Activated naive CD4-positive, alpha-beta T cell treated with anti-CD3 and anti-CD28 coated beads, Interleukin-2, amount 10 ng/mL, durations not matched to agents 7 days and 5 days (primary cell): ENCODE results near the gene GAGE12D.
"Not testable (repeated sequence)": the region's sequence is repeated elsewhere in the genome, so short reads cannot be mapped to it uniquely, and the experiment has no call there.

ENCODE experiments used
- CTCF ChIA-PET: fragments of 350-600 bp; sonication (Branson Sonifier 250); formaldehyde crosslinking; loops from one replicate; lab custom pipeline; 2021; ENCODE audit warnings: antibody characterized with exemption; lab: Charles Lee
- DNase-seq: peaks from one replicate; pipeline ENCODE4 v3.0.0-alpha.2; 2020
- H3K27ac Mint-ChIP-seq: one replicate; pipeline ENCODE4 v1.8.0; 2021; ENCODE audit warnings: mild to moderate bottlenecking, moderate library complexity, mixed read lengths
- H3K27me3 Mint-ChIP-seq: one replicate; pipeline ENCODE4 v1.8.0; 2021; ENCODE audit warnings: mild to moderate bottlenecking, mixed read lengths
- H3K36me3 Mint-ChIP-seq: one replicate; pipeline ENCODE4 v1.8.0; 2021; ENCODE audit warnings: mixed read lengths
- H3K4me1 Mint-ChIP-seq: one replicate; pipeline ENCODE4 v1.8.0; 2021; ENCODE audit warnings: mixed read lengths
- H3K4me3 Mint-ChIP-seq: one replicate; pipeline ENCODE4 v1.8.0; 2021; ENCODE audit warnings: mild to moderate bottlenecking, moderate library complexity, mixed read lengths
- H3K9me3 Mint-ChIP-seq: one replicate; pipeline ENCODE4 v1.8.0; 2021; ENCODE audit warnings: mixed read lengths

GAGE12D gene

GRCh38 chrX:49541433-49541832 is at the start of gene GAGE12D:
Gene GAGE12D, plus strand, starts transcription at chrX:49541733. Its CDS starts 1,155 bp downstream, at chrX:49542888.
- H3K27me3 Mint-ChIP-seq, H3K4me1 Mint-ChIP-seq, DNase-seq, H3K27ac Mint-ChIP-seq, H3K4me3 Mint-ChIP-seq, H3K9me3 Mint-ChIP-seq, H3K36me3 Mint-ChIP-seq, CTCF ChIA-PET: not testable (repeated sequence)

- H3K9me3 Mint-ChIP-seq, CTCF ChIA-PET, H3K27me3 Mint-ChIP-seq, H3K4me1 Mint-ChIP-seq, H3K4me3 Mint-ChIP-seq, H3K36me3 Mint-ChIP-seq, H3K27ac Mint-ChIP-seq, DNase-seq: not testable (repeated sequence)
Measured at GRCh38 chrX:49531877-49532276, 9.7 kb upstream of the GAGE12D start, which contains the start of gene GAGE12C. Gene GAGE12C, plus strand, starts transcription at chrX:49532177. Its CDS starts 1,155 bp downstream, at chrX:49533332.

- H3K4me3 Mint-ChIP-seq, H3K36me3 Mint-ChIP-seq, CTCF ChIA-PET: not testable (repeated sequence)
Measured at GRCh38 chrX:49550989-49551388, 9.5 kb downstream of the GAGE12D start, which contains the start of gene GAGE12E. Gene GAGE12E, plus strand, starts transcription at chrX:49551289. Its CDS starts 1,155 bp downstream, at chrX:49552444.

GRCh38 chrX:49560542-49560941 is 19.0 kb downstream of the GAGE12D start, which contains the start of gene GAGE12F:
Gene GAGE12F, plus strand, starts transcription at chrX:49560842. Its CDS starts 1,155 bp downstream, at chrX:49561997.
- H3K36me3 Mint-ChIP-seq, H3K4me3 Mint-ChIP-seq, H3K27ac Mint-ChIP-seq, DNase-seq, H3K27me3 Mint-ChIP-seq, CTCF ChIA-PET, H3K4me1 Mint-ChIP-seq, H3K9me3 Mint-ChIP-seq: not testable (repeated sequence)

More at GRCh38 chrX:49550989-49551388, 9.5 kb downstream of the GAGE12D start, which contains the start of gene GAGE12E:
- H3K4me1 Mint-ChIP-seq, H3K27me3 Mint-ChIP-seq, DNase-seq, H3K27ac Mint-ChIP-seq, H3K9me3 Mint-ChIP-seq: not testable (repeated sequence)

- H3K9me3 Mint-ChIP-seq, H3K4me1 Mint-ChIP-seq, H3K4me3 Mint-ChIP-seq, H3K36me3 Mint-ChIP-seq, CTCF ChIA-PET, H3K27ac Mint-ChIP-seq, H3K27me3 Mint-ChIP-seq, DNase-seq: not testable (repeated sequence)
Measured at GRCh38 chrX:49568728-49569127, 27.2 kb downstream of the GAGE12D start.

- H3K9me3 Mint-ChIP-seq, H3K27ac Mint-ChIP-seq, H3K27me3 Mint-ChIP-seq, H3K36me3 Mint-ChIP-seq, CTCF ChIA-PET, H3K4me1 Mint-ChIP-seq, DNase-seq, H3K4me3 Mint-ChIP-seq: not testable (repeated sequence)
Measured at GRCh38 chrX:49569152-49569551, 27.6 kb downstream of the GAGE12D start.

- H3K4me3 Mint-ChIP-seq, H3K27ac Mint-ChIP-seq, H3K27me3 Mint-ChIP-seq, H3K9me3 Mint-ChIP-seq, H3K36me3 Mint-ChIP-seq, DNase-seq, H3K4me1 Mint-ChIP-seq, CTCF ChIA-PET: not testable (repeated sequence)
Measured at GRCh38 chrX:49570100-49570499, 28.6 kb downstream of the GAGE12D start, which contains the start of gene GAGE12G. Gene GAGE12G, plus strand, starts transcription at chrX:49570400. Its CDS starts 1,155 bp downstream, at chrX:49571555.

- H3K36me3 Mint-ChIP-seq, H3K4me3 Mint-ChIP-seq, H3K27ac Mint-ChIP-seq, CTCF ChIA-PET, H3K4me1 Mint-ChIP-seq, H3K27me3 Mint-ChIP-seq, H3K9me3 Mint-ChIP-seq, DNase-seq: not testable (repeated sequence)
Measured at GRCh38 chrX:49579649-49580048, 38.1 kb downstream of the GAGE12D start, which contains the start of gene GAGE12H. Gene GAGE12H, plus strand, starts transcription at chrX:49579949. Its CDS starts 1,155 bp downstream, at chrX:49581104.

- H3K27ac Mint-ChIP-seq, H3K27me3 Mint-ChIP-seq, H3K4me3 Mint-ChIP-seq, CTCF ChIA-PET, H3K36me3 Mint-ChIP-seq, H3K9me3 Mint-ChIP-seq, H3K4me1 Mint-ChIP-seq, DNase-seq: not testable (repeated sequence)
Measured at GRCh38 chrX:49589196-49589595, 47.7 kb downstream of the GAGE12D start, which contains the start of gene GAGE2A. Gene GAGE2A, plus strand, starts transcription at chrX:49589496. Its CDS starts 1,155 bp downstream, at chrX:49590651.

GRCh38 chrX:49589769-49590478 is 48.4 kb downstream of the GAGE12D start:
- DNase-seq = peak; percentile 19
- H3K27me3 Mint-ChIP-seq, H3K4me3 Mint-ChIP-seq, H3K4me1 Mint-ChIP-seq, H3K9me3 Mint-ChIP-seq, CTCF ChIA-PET, H3K27ac Mint-ChIP-seq, H3K36me3 Mint-ChIP-seq: not testable (repeated sequence)

- H3K9me3 Mint-ChIP-seq, H3K36me3 Mint-ChIP-seq, H3K4me3 Mint-ChIP-seq, H3K4me1 Mint-ChIP-seq, H3K27ac Mint-ChIP-seq, H3K27me3 Mint-ChIP-seq, DNase-seq, CTCF ChIA-PET: not testable (repeated sequence)
Measured at GRCh38 chrX:49590488-49590887, 49.0 kb downstream of the GAGE12D start.
